Measurements from ENCODE around the gene SOX6. TPM values are rescaled to one million over a fixed set of nuclear protein-coding genes. Genes with fewer than 3 reads are reported as not detected.

The SOX6 gene
- total RNA-seq, 2 experiments from 2014 or later = 0.13 TPM; not detected in 1

DNA sequence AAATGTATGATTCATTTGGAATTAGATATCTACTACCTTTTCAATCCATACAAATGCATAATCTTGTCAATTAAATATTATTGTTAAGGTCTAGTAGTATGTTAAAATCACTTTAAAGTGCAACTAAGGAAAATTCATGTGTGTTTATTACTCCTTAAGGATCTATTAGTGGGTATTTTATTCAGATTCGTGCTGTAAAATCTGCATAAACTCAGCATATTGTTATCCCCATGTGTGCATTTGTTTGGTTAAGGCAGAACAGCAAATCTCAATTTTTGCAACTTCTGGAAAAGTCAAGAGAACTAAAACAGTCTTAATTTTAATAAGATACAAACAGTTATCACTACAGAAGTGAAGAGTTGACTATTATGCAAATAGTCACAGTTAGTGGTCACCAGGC is 234.5 kb downstream of the SOX6 start:
- H3K36me3 ChIP-seq (ENCODE audit: insufficient read depth, low read length) = no peaks in the 10 kb centered on the region
- CTCF ChIA-PET (ENCODE audit: unreplicated experiment) = no interaction called here

DNA sequence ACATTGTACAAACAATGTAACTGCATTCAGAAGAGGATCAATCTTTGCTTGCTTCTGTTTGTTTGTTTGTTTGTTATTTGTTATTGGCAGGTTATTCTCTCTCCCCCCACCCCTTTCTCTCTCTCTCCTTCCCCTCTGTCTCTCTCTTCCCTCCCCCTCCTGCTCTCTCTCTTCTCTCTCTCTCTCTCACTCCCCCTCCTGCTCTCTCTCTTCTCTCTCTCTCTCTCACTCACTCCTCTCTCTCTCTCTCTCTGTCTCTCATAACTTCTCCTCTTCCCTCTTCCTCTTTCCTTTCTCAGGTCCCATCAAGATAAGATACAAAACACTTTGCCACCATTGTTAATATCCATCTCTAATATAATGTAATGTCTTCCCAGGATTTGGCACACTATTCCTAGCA is 236.3 kb downstream of the SOX6 start:
- TF ChIP-seq EZH2phosphoT487 (IDR thresholded peaks at IDR 0.05; ENCODE audit: borderline replicate concordance, low read depth, low read length) = no peak
- TF ChIP-seq, protein P1, sequence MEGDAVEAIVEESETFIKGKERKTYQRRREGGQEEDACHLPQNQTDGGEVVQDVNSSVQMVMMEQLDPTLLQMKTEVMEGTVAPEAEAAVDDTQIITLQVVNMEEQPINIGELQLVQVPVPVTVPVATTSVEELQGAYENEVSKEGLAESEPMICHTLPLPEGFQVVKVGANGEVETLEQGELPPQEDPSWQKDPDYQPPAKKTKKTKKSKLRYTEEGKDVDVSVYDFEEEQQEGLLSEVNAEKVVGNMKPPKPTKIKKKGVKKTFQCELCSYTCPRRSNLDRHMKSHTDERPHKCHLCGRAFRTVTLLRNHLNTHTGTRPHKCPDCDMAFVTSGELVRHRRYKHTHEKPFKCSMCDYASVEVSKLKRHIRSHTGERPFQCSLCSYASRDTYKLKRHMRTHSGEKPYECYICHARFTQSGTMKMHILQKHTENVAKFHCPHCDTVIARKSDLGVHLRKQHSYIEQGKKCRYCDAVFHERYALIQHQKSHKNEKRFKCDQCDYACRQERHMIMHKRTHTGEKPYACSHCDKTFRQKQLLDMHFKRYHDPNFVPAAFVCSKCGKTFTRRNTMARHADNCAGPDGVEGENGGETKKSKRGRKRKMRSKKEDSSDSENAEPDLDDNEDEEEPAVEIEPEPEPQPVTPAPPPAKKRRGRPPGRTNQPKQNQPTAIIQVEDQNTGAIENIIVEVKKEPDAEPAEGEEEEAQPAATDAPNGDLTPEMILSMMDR (conservative IDR thresholded peaks at IDR 0.05; ENCODE audit: low read length) = no peak
- DNase-seq (ENCODE audit: low spot score) = no peak
- Histone ChIP-seq H3K79me2 (ENCODE audit: insufficient read depth, low read depth, low read length) (no peaks in the 10 kb centered on the region), H2AFZ (ENCODE audit: low read length) (no peak overlapping the region), H3K9me2 (ENCODE audit: insufficient read depth, low read length) (no peaks in the 10 kb centered on the region), H3K9me3 (ENCODE audit: low read length) (no peaks in the 10 kb centered on the region), H3K27ac (ENCODE audit: low read depth, low read length, poor library complexity, severe bottlenecking) (no peak overlapping the region), H3K4me1 (ENCODE audit: insufficient read depth, low read length, poor library complexity, severe bottlenecking) (no peaks in the 10 kb centered on the region), H3K36me3 (ENCODE audit: insufficient read depth, low read length) (no peaks in the 10 kb centered on the region), H4K20me1 (ENCODE audit: insufficient read depth, low read length) (no peaks in the 10 kb centered on the region), H3K4me2 (ENCODE audit: low read length) (no peak overlapping the region), H3K4me3 (ENCODE audit: low read depth, low read length, poor library complexity, severe bottlenecking) (no peak overlapping the region)
- CTCF ChIA-PET (ENCODE audit: unreplicated experiment) = no interaction called here
- intact Hi-C loops (cut with micrococcal nuclease; ENCODE audit: unreplicated experiment) = no loop called here
- POLR2A ChIA-PET = no interaction called here
- BruUV-seq (replicated peaks) = no TSS peak

More for the DNA sequence above, 234.5 kb downstream of the SOX6 start:
- no peak overlapping the region for H3K4me3 ChIP-seq (ENCODE audit: low read depth, low read length, poor library complexity, severe bottlenecking)
- TF ChIP-seq, protein P1 (conservative IDR thresholded peaks at IDR 0.05; ENCODE audit: low read length) = no peak
- TF ChIP-seq EZH2phosphoT487 (IDR thresholded peaks at IDR 0.05; ENCODE audit: borderline replicate concordance, low read depth, low read length) = no peak
- no peak overlapping the region for H3K27ac ChIP-seq (ENCODE audit: low read depth, low read length, poor library complexity, severe bottlenecking)
- no peaks in the 10 kb centered on the region for H4K20me1 ChIP-seq (ENCODE audit: insufficient read depth, low read length)
- no peak overlapping the region for H3K4me2 ChIP-seq (ENCODE audit: low read length)
- H3K9me3 ChIP-seq (ENCODE audit: low read length) = no peaks in the 10 kb centered on the region
- no TSS peak for BruUV-seq (replicated peaks)
- no peak for DNase-seq (ENCODE audit: low spot score)
- intact Hi-C loops (cut with micrococcal nuclease; ENCODE audit: unreplicated experiment) = no loop called here
- POLR2A ChIA-PET = no interaction called here
- H3K4me1 ChIP-seq (ENCODE audit: insufficient read depth, low read length, poor library complexity, severe bottlenecking) = no peaks in the 10 kb centered on the region
- H2AFZ ChIP-seq (ENCODE audit: low read length) = no peak overlapping the region
- H3K79me2 ChIP-seq (ENCODE audit: insufficient read depth, low read depth, low read length) = no peaks in the 10 kb centered on the region
- H3K9me2 ChIP-seq (ENCODE audit: insufficient read depth, low read length) = no peaks in the 10 kb centered on the region

DNA sequence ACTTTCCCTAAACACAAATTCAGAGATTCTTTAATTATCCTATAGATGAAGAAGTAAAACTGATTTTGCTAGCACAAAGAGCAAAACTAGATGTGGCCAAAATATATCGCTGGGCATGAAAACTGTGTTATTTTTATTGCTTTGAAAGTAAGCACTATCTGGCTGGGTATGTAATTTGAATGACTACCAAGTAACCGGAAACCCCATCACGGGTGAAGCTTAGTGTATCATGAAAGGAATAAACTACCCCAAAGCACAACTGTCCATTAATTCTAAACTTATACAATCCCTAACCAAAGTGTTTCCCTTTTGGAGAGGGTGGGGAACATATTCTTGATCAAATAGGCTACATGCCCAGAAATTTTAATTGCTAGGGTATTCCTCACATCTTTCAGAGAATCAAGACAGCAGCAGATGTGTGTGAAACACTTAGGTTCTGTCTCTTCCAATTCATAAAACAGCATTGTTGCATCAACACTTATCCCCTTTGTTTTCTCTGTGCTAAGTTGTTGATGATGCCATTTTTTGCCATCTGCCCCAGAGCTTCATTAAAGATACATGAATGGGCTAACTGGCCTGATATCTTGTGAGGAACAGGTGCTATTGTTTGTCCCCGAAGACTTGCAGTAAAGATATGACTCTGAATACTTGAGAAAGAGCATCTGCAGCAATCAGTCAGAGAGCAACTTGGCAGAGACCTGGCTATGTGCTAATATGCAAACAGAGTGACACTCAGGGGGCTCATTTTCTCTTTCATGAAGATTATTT is 238.2 kb downstream of the SOX6 start:
- TF ChIP-seq EZH2phosphoT487 (IDR thresholded peaks at IDR 0.05; ENCODE audit: borderline replicate concordance, low read depth, low read length) = no peak
- TF ChIP-seq, protein P1 (conservative IDR thresholded peaks at IDR 0.05; ENCODE audit: low read length) = no peak
- Histone ChIP-seq H4K20me1 (ENCODE audit: insufficient read depth, low read length) (no peaks in the 10 kb centered on the region), H3K9me3 (ENCODE audit: low read length) (no peaks in the 10 kb centered on the region), H3K9me2 (ENCODE audit: insufficient read depth, low read length) (no peaks in the 10 kb centered on the region), H3K36me3 (ENCODE audit: insufficient read depth, low read length) (no peaks in the 10 kb centered on the region), H3K4me1 (ENCODE audit: insufficient read depth, low read length, poor library complexity, severe bottlenecking) (no peaks in the 10 kb centered on the region), H3K79me2 (ENCODE audit: insufficient read depth, low read depth, low read length) (no peaks in the 10 kb centered on the region), H2AFZ (ENCODE audit: low read length) (no peak overlapping the region), H3K4me2 (ENCODE audit: low read length) (no peak overlapping the region), H3K27ac (ENCODE audit: low read depth, low read length, poor library complexity, severe bottlenecking) (no peak overlapping the region), H3K4me3 (ENCODE audit: low read depth, low read length, poor library complexity, severe bottlenecking) (no peak overlapping the region)
- POLR2A ChIA-PET = no interaction called here
- BruUV-seq (replicated peaks) = no TSS peak
- CTCF ChIA-PET (ENCODE audit: unreplicated experiment) = no interaction called here
- DNase-seq (ENCODE audit: low spot score) = no peak
- intact Hi-C loops (cut with micrococcal nuclease; ENCODE audit: unreplicated experiment) = no loop called here

Data from OCI-LY7 (cell line).